Hindlimb muscle (tissue), 1 donor: Measurements from ENCODE around the gene ANAPC16. TPM values are rescaled to one million over a fixed set of nuclear protein-coding genes. Genes with fewer than 3 reads are reported as not detected.
A peak's percentile ranks its signal among the peaks of the same experiment; 100 is the strongest.
"Not testable (repeated sequence)": the region's sequence is repeated elsewhere in the genome, so short reads cannot be mapped to it uniquely, and the experiment has no call there.

Experiments
- DNase-seq: peaks from one replicate; pipeline ENCODE4 v3.0.0-alpha.2; 2013
- polyA plus RNA-seq: library from polyadenylated mRNA; unstranded; fragments of 120-200 nt; gene quantifications from one replicate; pipeline ENCODE4 v1.2.1, GENCODE V29; 2013; ENCODE audit not compliant: insufficient read length

ANAPC16 gene
- polyA plus RNA-seq, result 122 TPM

DNA sequence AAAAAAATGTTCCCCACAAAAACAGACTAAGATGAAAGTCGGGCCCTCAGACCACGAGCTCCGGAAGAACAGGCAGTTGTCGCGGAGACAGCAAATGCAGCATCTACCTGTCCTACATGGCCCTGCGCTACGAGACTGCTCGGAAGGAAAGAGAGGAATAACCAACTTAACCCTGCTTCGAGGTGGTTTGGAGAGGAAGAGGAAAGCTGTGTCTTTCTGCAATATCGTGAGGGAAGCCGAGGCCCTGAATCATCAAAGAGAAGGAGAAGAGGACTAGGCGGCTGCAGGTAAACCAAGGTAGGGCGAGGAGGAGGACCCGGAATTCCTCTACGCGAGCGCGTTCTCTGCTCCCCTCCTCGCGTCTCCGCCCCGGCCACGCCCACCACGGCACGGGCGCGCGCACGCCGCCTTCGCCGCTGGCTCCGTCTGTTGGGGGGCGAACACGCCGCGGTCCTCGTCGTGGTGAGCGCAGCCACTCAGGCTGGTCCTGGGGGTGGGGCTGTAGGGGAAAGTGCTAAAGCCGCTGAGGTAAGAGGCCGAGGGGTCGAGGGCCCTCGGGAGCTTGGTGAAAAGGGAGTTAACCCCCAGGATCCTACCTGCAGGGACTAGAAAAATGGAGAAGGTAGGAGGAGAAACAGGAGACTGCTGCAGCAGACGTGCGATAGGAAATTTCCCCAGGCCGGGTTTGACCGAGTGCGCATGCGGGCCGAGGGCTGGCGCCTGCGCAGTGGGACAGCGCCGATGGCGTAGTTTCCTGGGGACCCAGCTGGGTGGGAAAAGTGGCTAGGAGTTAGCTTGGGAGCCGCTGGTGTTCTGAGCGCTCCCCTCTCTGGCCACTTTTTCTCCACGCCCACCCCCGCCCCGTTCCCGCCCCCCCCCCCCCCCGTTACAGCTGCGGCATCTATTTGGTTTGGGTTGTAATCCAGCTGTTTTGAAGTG, at the start of gene ANAPC16, which contains the start of gene ASCC1:
Gene ANAPC16 (plus strand): TSS at position 402 of the 939 bp plus-strand sequence. CDS start 7,903 bp downstream, outside the sequence.
Gene ASCC1 (minus strand): TSS at position 666 of the 939 bp plus-strand sequence. CDS start 2,978 bp downstream, outside the sequence.
- peak; percentile 96 for DNase-seq

DNA sequence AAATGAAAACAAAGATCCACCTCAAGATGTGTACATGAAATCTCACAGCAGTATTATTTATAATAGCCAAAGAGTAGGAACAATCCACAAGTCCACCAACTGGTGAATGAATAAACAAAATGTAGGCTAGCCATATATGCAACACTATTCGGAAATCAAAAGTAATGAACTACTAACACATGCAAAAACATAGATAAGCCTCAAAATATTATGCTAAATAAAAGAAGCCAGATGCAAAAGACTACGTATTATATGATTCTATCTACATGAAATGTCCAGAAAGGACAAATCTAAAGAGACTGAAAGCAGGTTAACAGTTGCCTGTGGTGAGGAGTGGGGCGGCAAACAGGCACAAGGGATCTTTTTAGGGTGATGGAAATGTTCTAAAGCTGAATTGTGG, 48.7 kb upstream of the ANAPC16 start:
- no peak for DNase-seq

DNA sequence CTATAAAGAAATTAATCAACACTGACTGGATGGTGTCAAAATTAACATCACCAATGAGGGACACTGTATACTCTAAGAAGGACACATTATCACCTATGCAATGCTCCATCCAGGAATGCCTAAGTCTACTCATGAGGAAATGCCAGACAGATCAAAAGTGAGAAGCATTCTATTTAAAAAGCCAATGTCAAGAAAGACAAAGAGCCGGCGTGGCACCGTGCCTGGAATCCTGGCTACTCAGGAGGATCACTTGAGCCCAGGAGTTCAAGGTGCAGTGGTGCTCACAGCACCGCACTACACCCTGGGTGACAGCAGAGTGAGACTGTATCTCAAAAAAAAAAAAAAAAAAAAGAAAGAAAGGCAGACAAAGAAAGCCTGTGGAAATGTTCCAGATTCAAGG, 45.5 kb upstream of the ANAPC16 start:
- no peak for DNase-seq

DNA sequence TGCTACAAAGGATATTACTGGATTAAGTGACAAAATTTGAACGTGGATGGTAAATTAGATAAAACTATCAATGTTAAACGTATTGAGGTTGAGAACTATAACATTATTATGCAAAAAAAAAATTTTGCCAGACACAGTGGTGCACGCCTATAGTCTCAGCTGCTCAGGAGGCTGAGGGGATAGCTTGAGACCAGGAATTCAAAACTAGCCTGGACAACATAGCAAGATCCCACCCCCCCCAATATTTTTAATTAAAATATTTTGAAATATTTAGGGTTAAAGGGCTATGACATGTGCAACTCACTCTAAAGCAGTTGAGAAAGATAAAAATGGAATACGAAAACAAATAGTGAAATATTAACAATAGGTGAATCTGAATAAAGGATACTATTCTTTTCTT, 45.1 kb upstream of the ANAPC16 start:
- no peak for DNase-seq

DNA sequence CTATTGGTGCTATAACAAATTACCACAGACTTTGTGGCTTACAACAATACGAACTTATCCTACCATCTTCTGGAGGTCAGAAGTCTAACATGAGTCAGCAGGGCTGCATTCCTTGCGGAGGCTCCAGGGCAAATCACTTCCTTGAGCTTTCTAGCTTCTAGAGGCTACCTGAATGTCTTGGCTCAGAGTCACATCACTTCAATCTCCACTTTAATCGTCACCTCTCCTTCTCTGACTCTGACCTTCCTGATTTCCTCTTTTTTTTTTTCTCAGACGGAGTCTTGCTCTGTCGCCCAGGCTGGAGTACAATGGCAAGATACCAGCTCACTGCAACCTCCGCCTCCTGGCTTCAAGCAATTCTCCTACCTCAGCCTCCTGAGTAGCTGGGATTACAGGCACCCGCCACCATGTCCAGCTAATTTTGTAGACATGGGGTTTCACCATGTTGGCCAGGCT, 44.6 kb upstream of the ANAPC16 start:
- no peak for DNase-seq

DNA sequence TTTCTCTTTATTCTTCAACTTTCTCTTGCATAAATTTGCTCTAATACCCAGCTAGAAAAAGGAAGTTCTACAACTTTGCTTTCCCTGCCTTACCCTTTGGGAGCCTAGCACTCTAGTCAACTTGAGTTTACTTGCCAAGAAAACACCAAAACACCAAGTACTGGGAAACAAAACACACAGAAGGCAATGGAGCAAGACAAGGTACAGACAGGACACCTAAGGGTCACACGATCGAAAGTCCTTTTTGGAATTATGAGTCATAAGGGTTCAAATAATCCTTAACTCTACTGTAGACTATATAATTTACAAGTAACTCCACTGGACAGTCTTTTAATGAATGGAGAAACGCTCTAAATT, 42.6 kb upstream of the ANAPC16 start:
- DNase-seq, result no peak

DNA sequence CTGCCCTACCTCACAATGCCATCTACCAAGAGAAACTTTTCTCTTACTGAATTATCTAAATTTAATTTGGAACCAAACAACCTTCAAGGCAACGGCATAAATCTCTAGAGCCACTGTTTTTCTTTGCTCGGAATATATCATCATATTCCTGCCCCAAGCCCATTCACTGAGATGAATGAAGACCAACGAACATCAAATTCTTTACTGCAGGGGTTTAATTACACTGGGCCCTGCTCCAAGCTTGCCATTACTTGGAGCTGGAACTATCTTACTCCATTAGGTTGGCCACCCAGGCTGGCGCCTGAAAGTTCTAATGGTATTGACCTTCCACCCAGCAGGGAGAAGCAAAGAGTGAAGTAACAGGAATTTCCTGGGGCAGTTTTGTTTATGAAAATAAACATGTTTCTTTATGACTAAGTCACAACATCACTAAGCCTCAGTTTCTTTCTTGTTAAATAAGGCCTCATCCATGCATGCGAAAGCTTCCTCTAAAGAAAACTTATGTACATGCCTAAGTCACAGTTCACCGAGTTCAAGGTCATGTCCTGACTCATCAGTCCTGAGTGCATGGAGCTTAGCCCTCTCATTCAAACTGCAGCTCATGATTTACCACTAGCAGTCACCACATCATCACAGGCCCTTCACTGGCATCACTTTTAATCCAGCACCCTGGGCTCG, 42.1 kb upstream of the ANAPC16 start:
- DNase-seq, result no peak

DNA sequence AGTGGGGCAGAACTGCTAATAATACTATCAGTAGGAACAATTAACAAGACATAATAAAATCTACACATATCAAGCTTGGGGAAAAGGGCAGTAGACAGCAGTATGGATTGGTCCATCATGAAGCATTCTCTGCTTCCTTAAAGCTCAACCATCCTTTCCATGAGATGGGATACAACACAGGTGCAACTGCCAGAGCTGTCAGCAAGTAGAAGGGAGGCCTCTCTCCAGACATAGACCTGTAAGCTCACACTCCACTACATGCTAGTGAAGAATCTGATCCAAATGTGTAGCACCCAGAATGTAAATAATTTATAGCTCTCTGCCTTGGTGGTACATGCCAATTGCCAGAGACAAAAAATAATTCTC, 41.5 kb upstream of the ANAPC16 start:
- DNase-seq, result no peak

DNA sequence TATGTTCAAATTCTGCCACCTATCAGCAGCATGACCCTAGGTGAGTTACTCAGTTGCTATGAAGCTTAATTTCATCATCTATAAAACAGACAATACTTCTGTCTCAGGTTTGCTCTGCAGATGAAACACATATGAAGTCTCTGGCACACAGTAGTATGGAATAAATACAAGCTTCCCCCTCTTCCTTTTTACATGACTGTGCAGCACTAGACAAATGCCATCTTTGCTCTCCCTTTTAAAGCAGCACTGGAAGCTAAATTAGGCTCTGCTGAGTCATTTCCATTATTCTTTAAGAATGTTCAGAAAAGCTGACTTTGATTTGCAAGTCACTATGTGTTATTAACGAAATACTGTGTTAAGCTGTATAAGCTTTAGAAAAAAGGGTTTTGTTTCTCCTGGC, 40.7 kb upstream of the ANAPC16 start:
- DNase-seq, result no peak

DNA sequence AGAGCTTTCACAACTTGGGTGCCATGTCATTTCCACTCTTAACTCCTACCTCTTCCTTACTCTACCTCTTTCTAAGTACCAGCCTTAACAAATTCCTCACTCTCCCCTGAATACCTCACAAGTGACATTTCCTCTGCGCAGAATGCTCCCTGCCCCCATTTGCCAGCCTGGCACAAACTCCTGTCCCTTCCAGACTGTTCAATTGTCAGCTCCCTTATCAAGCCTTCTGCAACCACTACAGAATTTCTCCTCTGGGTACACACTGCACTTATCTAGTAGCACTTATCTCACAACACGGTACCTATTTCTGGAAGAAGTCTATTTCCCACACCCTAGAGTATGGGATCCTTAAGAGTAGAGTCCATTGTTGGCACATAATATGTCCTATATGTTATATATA, 39.1 kb upstream of the ANAPC16 start:
- DNase-seq, result no peak

DNA sequence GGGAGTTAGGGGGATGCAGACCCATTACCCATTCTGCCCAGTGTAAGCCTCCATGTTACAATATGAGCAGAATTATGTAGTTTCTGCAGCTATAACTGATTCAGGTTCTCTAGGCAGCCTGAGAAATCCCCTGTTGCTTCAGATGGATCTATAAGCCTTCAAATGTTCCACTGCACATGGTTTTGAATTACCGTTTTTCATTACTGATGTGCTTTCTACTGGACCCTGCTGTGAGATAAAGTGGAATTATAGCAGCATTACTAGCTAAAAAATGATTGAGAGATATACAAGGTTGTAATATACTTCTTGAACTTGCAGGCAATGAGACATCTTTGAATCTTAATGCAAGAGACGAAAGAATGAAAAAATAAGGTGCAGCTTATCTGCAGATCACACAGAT, 38.4 kb upstream of the ANAPC16 start:
- DNase-seq, result no peak

DNA sequence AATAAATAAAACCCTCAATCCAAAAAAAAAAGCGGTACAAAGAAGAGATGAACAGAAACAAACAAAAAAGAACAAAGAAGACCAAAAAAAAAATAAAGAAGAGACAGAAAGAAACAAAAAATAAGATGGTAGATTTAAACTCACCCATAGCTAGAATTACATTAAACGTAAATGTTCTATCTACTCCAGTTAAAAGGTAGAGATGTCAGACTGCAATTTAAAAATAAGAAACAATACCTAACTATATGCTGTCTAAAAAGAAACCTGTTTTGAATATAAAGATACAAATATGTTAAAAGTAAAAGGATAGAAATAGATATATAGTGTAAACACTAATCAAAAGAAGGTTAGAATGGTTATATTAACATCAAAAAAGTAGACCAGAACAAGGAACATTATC, 31.7 kb upstream of the ANAPC16 start:
- no peak for DNase-seq

DNA sequence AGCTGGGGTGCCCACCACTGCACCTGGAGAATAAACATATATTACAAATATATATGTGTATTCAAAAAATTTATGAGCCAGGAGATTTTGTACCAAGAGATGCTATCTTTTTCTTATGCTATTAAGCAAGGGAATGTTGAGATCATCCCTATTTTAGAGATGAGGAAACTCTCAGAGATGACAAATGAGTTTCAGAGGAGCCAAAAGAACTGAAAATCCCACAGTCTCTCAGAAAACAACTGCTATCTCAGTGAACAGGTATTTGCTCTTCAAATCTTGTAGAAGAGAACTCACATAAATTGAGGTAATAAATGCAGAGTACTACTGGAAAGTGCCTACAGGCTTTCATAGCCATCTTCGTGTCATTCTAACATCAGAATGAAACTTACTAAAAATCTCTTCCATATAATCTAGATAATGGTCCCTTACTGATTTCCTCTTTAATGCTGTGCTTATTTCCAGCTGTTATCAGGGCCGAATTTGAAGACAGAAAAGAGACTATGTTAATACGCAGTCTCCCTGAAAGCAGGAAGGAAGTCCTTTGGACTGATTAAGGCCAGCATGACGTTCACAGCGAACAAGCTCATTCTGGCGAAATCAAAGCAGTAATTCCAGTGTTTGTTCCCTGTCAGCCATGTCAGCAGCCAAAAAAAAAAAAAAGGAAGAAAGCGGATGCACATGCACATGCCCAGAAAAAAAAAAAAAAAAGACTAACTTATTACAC, 29.4 kb upstream of the ANAPC16 start:
- DNase-seq, result peak; percentile 52

DNA sequence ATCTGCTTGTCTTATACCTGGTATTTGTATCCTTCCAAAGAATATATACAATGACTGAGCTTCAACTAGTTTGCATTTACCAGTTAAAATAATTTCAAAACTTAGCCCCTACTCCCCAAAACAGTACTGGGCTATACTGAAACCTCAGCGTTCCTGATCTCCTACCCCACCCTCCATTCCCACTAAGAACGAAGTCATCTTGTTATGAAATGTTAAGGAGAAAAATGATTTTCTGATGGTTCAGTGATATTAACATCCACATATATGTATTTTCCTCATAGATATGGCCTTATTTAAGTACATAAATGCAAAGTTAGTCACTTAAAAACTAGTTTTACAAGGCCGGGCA, 28.9 kb upstream of the ANAPC16 start:
- DNase-seq, result no peak

DNA sequence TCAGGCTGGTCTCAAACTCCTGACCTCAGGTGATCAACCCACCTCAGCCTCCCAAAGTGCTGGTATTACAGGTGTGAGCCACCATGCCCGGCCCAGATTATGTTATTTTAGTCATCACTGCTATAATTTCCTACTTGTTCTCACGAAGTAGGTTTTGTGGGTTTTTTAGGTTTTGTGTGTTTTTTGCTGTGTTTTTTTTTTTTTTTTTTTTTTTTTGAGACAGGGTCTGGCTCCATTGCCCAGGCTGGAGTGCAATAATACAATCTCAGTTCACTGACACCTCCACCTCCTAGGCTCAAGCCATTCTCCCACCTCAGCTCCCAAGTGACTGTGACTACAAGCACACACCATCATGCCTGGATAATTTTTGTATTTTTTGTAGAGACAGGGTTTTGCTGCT, 20.9 kb upstream of the ANAPC16 start:
- DNase-seq, result no peak

DNA sequence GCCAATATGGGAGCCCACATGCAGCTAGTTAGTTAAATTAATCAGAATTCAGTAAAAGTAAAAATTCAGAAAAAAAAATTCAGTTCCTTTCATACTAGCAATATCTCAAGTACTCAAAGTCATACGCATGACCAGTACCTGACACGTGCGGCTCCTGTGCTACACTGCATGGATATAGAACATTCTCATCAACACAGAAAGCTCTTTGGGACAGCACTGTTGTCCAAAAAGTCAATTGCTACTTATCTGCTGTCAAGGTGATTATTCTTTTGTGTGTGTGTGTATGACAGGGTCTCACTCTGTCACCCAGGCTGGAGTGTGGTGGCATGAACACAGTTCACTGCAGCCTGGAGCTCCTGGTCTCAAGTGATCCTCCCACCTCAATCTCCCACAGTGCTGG, 14.9 kb upstream of the ANAPC16 start:
- DNase-seq, result no peak

DNA sequence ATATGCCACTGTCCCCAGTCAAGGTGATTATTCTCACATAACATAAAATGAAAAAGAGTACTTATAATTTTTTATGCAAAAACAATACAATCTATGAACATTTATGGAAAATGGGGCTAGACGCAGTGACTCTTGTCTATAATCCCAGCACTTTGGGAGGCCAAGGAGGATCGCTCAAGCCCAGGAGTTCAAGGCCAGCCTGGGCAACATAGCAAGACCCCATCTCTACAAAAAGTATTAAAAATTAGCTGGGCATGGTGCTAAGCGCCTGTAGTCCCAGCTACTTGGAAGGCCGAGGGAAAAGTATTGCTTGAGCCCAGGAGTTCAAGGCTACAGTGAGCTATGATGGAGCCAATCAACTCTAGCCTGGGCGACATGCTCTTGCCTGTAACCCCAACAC, 14.5 kb upstream of the ANAPC16 start:
- no peak for DNase-seq

DNA sequence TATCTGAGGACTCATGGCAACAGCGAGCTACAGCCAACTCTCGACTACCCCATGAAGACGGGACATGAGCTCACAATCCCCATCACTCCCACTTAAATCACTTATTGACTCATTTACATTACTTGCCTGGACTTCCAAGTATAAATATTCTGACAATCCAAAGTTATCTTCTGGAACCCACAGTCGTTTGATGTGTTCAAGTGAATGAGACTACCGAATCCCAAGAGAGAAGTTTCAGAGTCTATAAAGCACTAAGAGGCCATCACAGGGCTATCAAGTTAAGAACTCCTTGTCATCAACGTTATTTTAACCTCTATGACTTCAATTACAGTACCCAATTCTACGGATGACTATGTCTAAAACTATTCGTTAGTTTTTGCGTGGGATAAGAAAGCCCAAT, 11.5 kb upstream of the ANAPC16 start:
- DNase-seq, result no peak

DNA sequence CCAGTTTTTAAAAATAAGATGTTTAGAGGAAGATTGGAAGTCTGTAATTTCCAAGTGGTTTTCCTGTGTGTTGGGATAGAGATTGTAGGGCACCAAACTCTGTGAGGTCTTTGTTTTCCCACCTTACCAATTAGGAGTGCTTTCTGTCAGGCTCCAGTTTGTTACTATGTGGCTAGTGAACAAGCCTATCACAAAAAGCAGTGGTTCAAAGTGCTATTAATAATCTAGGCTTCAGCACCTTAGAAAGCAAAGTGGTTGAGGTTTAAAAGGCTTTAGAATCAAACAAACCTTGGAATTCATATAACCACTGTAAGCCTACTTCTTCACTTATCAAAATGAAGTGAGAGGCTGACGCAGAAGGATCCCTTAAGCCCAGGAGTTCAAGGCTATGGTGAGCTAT, 11.1 kb upstream of the ANAPC16 start:
- no peak for DNase-seq

DNA sequence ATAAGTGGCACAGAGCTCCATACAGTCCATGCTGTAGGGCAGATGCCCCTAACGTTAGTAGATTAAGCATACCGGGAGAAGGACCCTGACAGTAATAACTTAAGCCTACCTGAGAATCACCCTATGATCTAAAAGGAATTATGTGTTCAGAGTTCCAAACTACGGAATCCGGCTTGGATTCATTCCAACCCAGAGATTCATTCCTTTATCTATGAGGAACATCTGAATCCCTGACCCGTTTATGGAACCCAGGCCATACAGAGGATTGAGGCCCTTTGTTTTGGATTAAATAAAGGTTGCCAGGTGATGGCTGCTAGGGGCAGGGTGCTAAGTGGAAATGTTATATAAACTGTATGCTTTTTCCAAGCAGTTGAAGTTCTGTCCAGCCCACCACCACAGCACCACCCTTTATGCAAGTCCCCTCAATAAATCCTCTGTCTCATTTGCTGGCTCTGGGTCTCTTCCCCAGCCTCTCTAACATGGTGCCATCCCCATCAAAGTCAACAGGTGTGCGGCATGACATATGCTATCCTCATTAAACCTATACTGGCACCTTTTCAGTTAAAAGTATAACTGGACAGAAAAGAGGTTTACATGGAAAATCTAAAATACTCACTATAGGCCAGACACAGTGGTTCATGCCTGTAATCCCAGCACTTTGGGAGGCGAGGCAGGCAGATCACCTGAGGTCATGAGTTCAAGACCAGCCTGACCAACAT, 9.1 kb upstream of the ANAPC16 start:
- no peak for DNase-seq

DNA sequence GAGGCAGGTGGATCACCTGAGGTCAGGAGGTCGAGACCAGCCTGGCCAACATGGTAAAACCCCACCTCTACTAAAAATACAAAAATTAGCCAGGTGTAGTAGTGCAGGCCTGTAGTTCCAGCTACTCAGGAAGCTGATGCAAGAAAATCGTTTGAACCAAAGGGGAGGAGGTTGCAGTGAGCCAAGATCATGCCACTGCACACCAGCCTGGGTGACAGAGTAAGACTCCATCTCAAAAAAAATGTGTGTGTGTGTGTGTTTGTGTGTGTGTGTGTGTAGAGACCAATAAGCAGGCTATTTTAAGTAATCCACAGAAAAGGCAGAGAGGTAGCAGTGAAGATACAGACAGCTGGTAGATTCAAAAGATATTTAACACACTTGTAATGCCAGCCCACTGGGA, 7.3 kb upstream of the ANAPC16 start:
- DNase-seq, result not testable (repeated sequence)

DNA sequence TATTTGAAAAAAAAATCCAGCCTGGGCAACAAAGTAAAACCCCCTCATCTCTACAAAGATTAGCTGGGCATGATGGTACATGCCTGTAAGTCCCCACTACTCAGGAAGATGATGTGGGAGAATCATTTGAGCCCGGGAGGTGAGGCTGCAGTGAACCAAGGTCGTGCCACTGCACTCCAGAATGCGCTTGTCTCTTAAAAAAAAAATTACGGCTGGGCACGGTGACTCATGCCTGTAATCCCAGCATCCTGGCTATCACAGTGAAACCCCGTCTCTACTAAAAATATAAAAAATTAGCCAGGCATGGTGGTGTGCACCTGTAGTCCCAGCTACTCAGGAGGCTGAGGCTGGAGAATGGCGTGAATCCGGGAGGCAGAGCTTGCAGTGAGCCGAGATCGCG, 4.4 kb upstream of the ANAPC16 start:
- DNase-seq, result not testable (repeated sequence)

DNA sequence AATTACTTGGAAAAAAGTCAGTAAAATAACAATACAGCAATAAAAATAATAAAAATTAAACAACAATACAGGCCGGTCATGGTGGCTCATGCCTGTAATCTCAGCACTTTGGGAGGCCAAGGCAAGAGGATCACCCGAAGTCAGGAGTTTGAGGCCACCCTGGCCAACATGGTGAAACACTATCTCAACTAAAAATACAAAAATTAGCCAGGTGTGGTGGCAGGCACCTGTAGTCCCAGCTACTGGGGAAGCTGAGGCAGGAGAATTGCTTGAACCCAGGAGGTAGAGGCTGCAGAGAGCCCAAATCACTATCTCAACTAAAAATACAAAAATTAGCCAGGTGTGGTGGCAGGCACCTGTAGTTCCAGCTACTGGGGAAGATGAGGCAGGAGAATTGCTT, 4.0 kb upstream of the ANAPC16 start:
- DNase-seq, result not testable (repeated sequence)
